Ovary (tissue), 3 donors: ENCODE results near the gene SKI.

Source experiments
- EP300 ChIP-seq: sonication (generic); formaldehyde crosslinking; IDR thresholded peaks from one replicate; pipeline ENCODE4 v1.6.1; 2017; ENCODE audit warnings: antibody characterized with exemption
- POLR2A ChIP-seq: fragments of 450-650 bp; IDR thresholded peaks from one replicate; pipeline ENCODE4 v1.6.1; 2017; ENCODE audit warnings: antibody characterized with exemption, mild to moderate bottlenecking, moderate library complexity
- TF ChIP-seq, protein P1 (sequence below), 3 donors: fragments of 450-650 bp in 2 of 3; fragments of 200-600 bp in 1 of 3; IDR thresholded peaks; one replicate each; pipeline versions ENCODE4 v1.5.1 to v1.8.0; 2016 to 2022; ENCODE audit warnings: antibody characterized with exemption in 3 of 3, mild to moderate bottlenecking in 1 of 3
- donor health status: DM: no; HTN: no; CAD: no.

DNA sequence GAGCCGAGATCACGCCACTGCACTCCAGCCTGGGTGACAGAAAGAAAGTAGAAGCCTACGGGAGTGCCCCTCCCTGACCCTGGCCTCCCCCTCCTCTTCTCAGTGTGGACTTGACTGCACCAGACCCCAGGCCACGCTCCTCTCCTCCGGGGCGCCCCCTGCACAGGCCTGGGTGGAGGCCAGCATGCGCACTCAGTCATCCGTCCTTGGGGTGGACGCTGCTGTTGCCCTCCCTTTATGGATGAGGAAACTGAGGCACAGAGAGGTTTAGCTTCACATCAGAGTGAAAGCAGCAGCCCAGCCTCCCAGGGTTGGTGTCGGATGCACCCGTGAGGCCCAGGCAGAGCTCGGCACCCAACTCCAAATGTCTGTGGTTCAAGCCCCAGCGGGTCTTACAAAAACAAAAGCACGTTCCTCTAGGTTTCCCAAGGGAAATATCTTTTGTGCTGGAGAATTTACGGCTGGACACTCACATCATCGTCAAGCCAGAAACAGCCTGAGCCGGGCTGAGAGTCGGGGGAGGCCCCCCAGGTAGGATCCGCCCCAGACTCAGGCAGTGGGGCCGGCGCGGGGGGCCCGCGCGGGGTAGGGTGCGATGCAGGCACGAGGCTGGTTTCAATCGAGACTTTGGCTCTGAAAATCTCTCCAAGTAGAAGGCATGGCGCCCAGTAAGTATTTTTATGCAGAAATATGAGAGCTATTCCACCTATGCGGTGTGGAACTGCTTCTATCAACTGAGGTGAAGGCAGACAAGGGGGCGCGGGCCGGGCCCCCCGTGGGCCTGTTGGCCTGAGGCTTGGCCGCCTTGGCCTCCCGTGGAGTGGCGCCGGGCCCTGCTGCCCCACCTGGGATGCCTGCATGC is 126.6 kb downstream of the SKI start:
- TF ChIP-seq POLR2A (no peak), EP300 (no peak)
- TF ChIP-seq, protein P1, sequence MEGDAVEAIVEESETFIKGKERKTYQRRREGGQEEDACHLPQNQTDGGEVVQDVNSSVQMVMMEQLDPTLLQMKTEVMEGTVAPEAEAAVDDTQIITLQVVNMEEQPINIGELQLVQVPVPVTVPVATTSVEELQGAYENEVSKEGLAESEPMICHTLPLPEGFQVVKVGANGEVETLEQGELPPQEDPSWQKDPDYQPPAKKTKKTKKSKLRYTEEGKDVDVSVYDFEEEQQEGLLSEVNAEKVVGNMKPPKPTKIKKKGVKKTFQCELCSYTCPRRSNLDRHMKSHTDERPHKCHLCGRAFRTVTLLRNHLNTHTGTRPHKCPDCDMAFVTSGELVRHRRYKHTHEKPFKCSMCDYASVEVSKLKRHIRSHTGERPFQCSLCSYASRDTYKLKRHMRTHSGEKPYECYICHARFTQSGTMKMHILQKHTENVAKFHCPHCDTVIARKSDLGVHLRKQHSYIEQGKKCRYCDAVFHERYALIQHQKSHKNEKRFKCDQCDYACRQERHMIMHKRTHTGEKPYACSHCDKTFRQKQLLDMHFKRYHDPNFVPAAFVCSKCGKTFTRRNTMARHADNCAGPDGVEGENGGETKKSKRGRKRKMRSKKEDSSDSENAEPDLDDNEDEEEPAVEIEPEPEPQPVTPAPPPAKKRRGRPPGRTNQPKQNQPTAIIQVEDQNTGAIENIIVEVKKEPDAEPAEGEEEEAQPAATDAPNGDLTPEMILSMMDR (IDR thresholded peaks at IDR 0.05), result no peak
